Stomach (tissue), 9 donors: Measurements from ENCODE around the gene ESRRG. TPM values are rescaled to one million over a fixed set of nuclear protein-coding genes. Genes with fewer than 3 reads are reported as not detected.
A peak's percentile ranks its signal among the peaks of the same experiment; 100 is the strongest.
"Not testable (repeated sequence)": the region's sequence is repeated elsewhere in the genome, so short reads cannot be mapped to it uniquely, and the experiment has no call there.

Experiments used
- DNase-seq, 2 donors: peaks; one replicate each; pipeline versions ENCODE4 v3.0.0 to v3.0.0-alpha.2; 2013 to 2019
- H3K27ac ChIP-seq, 5 donors: fragments of 200-600 bp in 4 of 5; sonication (generic) in 4 of 5; one replicate each; pipeline ENCODE4 v1.5.1; 2013 to 2019; ENCODE audit warnings: mild to moderate bottlenecking in 1 of 5, moderate library complexity in 1 of 5
- H3K27me3 ChIP-seq, 3 donors: fragments of 200-600 bp; sonication (generic); one replicate each; pipeline ENCODE4 v1.5.1; 2017 to 2019; ENCODE audit warnings: mixed run types in 1 of 3
- H3K36me3 ChIP-seq, 4 donors: fragments of 200-600 bp; sonication (generic); 1 replicate in 3 of 4; 2 replicates in 1 of 4; pipeline ENCODE4 v1.5.1; 2016 to 2019
- H3K4me1 ChIP-seq, 4 donors: fragments of 200-600 bp; sonication (generic); one replicate each; pipeline ENCODE4 v1.5.1; 2016 to 2019
- H3K4me3 ChIP-seq, 4 donors: fragments of 200-600 bp; sonication (generic) in 3 of 4; one replicate each; pipeline ENCODE4 v1.5.1; 2016 to 2019; ENCODE audit warnings: mild to moderate bottlenecking in 1 of 4
- H3K9me3 ChIP-seq, 4 donors: fragments of 200-600 bp; sonication (generic); one replicate each; pipeline ENCODE4 v1.5.1; 2016 to 2019
- EP300 ChIP-seq: sonication (generic); formaldehyde crosslinking; IDR thresholded peaks from one replicate; pipeline ENCODE4 v1.6.1; 2017; ENCODE audit warnings: antibody characterized with exemption
- POLR2A ChIP-seq, 4 donors: fragments of 450-650 bp; IDR thresholded peaks; one replicate each; pipeline ENCODE4 v1.6.1; 2016; ENCODE audit warnings: antibody characterized with exemption in 4 of 4, control low read depth in 2 of 4, mild to moderate bottlenecking in 1 of 4, moderate library complexity in 1 of 4
- POLR2AphosphoS5 ChIP-seq, 3 donors: sonication (generic); formaldehyde crosslinking; IDR thresholded peaks; one replicate each; pipeline ENCODE4 v1.6.1; 2016; ENCODE audit warnings: antibody characterized with exemption in 3 of 3
- WGBS, 5 donors: extraction: QIAGEN DNeasy Blood & Tissue Kit in 3 of 5; methylation state at CpG; one replicate each; pipeline versions ENCODE4 v1.1.5 to v1.1.7; 2013 to 2018; 5-methylcytosine and 5-hydroxymethylcytosine counted together
- intact Hi-C: fragments of 100-400 bp; cut with DNase I; formaldehyde crosslinking; loops from one replicate; pipeline ENCODE4 v1.15.1; 2023; ENCODE audit warnings: low total_unique reads
- polyA plus RNA-seq, 3 donors: library from polyadenylated mRNA; stranded (reverse); fragments of 200-250 nt; gene quantifications; one replicate each; pipeline ENCODE4 v1.2.3, GENCODE V29; 2013
- total RNA-seq, 5 donors: library from RNA; depleted of rRNA; stranded (reverse); fragments of >200 nt; gene quantifications; one replicate each; pipeline versions ENCODE4 v1.1.0 to v1.2.3, GENCODE V29; 2014 to 2016
- TF ChIP-seq, protein P1 (sequence below), 7 experiments: fragments of 450-650 bp in 4 of 7; fragments of 200-600 bp in 3 of 7; sonication (generic) in 3 of 7; IDR thresholded peaks; one replicate each; pipeline ENCODE4 v1.5.1; 2016 to 2019; ENCODE audit warnings: antibody characterized with exemption in 7 of 7, control low read depth in 2 of 7, mild to moderate bottlenecking in 1 of 7
- donor health status: healthy with polysubstance abuse.
- donor health status: Bipolar disorder and iron deficiency.
- donor health status: healthy.

The ESRRG gene
- total and polyA plus RNA-seq, 8 donors, result 0.29 to 247 (median 34.2) TPM

DNA sequence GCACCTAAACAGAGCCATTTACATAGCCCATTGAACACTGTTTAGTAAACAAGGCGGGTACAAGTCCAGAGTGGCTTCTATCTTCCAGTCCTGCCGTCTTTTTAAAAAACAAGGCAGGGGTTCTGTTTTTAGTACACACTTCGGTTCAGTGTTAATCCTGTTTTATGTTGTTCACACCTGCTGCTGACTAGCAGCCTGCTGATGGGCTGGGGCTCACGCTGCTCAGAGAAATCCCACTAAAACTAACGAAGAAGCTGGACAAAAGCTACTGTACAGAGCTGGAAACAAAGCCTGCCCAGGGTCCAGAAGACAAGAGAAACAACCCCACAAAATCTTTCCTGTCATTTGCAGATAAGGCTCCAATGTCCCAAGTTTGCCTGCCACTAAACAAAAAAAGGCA lies 13.2 kb downstream of the ESRRG start:
- intact Hi-C loops, result no loop called here
- Histone ChIP-seq H3K27ac (no peak overlapping the region), H3K9me3 (no peaks in the 10 kb centered on the region), H3K27me3 (no peaks in the 10 kb centered on the region), H3K4me1 (peaks cover 0 to 8% (median 0%) of the 10 kb centered on the region in 4 donors), H3K4me3 (no peak overlapping the region), H3K36me3 (no peaks in the 10 kb centered on the region)
- no peak for DNase-seq
- 46 to 62% (median 59%) methylated on average over 5 of the region's 5 CpGs for WGBS, 5 donors
- no peak for TF ChIP-seq POLR2AphosphoS5 (IDR thresholded peaks at IDR 0.05)
- TF ChIP-seq POLR2A (IDR thresholded peaks at IDR 0.05), result no peak
- TF ChIP-seq EP300, result no peak
- TF ChIP-seq, protein P1, sequence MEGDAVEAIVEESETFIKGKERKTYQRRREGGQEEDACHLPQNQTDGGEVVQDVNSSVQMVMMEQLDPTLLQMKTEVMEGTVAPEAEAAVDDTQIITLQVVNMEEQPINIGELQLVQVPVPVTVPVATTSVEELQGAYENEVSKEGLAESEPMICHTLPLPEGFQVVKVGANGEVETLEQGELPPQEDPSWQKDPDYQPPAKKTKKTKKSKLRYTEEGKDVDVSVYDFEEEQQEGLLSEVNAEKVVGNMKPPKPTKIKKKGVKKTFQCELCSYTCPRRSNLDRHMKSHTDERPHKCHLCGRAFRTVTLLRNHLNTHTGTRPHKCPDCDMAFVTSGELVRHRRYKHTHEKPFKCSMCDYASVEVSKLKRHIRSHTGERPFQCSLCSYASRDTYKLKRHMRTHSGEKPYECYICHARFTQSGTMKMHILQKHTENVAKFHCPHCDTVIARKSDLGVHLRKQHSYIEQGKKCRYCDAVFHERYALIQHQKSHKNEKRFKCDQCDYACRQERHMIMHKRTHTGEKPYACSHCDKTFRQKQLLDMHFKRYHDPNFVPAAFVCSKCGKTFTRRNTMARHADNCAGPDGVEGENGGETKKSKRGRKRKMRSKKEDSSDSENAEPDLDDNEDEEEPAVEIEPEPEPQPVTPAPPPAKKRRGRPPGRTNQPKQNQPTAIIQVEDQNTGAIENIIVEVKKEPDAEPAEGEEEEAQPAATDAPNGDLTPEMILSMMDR (IDR thresholded peaks at IDR 0.05), result no peak

DNA sequence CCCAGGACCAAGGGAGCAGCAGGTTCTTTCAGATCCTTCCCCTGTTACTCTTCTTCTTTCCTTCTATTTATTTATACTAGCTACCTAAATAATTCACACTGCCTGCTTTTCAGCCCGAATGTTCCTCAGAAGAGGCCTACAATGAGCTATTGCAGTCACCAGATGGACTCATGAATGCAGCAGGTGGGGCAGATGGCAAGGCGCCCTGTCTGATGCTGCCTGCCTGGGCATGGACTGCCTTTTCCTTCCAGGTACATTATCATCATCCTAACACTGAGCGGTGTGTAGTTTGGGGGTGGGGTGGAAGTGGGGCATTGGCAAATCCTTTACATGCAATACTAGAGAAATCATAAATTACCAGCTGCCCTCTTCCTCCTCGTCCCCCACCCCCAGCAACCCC lies 17.6 kb downstream of the ESRRG start:
- no peaks in the 10 kb centered on the region for H3K9me3 ChIP-seq
- peak; percentile 36 to 69 for DNase-seq
- H3K36me3 ChIP-seq, result no peaks in the 10 kb centered on the region
- no peak overlapping the region for H3K4me3 ChIP-seq
- WGBS, 5 donors, result 29 to 55% (median 42%) methylated on average over 4 of the region's 4 CpGs
- H3K27ac ChIP-seq, result no peak overlapping the region
- TF ChIP-seq EP300 (no peak), POLR2A (IDR thresholded peaks at IDR 0.05) (no peak), POLR2AphosphoS5 (IDR thresholded peaks at IDR 0.05) (no peak)
- TF ChIP-seq, protein P1 (IDR thresholded peaks at IDR 0.05), result no peak
- no peaks in the 10 kb centered on the region for H3K27me3 ChIP-seq
- intact Hi-C loops, result no loop called here
- H3K4me1 ChIP-seq, result peaks cover 0 to 3% (median 0%) of the 10 kb centered on the region in 4 donors

DNA sequence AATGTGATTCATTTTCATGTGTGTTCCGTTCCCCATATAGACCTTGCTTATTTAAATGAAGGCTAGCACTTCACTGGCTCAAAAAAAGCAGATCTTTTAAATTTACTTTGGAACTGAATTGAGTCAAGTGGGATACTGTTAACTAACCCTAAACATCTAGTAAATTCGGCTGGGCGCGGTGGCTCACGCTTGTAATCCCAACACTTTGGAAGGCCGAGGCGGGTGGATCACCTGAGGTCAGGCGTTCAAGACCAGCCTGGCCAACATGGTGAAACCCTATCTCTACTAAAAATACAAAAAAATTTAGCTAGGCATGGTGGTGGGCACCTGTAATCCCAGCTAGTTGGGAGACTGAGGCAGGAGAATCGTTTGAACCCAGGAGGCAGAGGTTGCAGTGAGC lies 19.2 kb downstream of the ESRRG start:
- H3K36me3 ChIP-seq, H3K27me3 ChIP-seq, H3K27ac ChIP-seq, H3K4me3 ChIP-seq, H3K9me3 ChIP-seq, H3K4me1 ChIP-seq, DNase-seq, intact Hi-C loops: not testable (repeated sequence)
- 90 to 93% (median 92%) methylated on average over 9 of the region's 9 CpGs for WGBS, 5 donors

- Histone ChIP-seq H3K4me1 (peaks cover 0 to 3% (median 0%) of the 10 kb centered on the region in 4 donors), H3K9me3 (no peaks in the 10 kb centered on the region), H3K27ac (no peak overlapping the region), H3K36me3 (no peaks in the 10 kb centered on the region), H3K27me3 (no peaks in the 10 kb centered on the region), H3K4me3 (no peak overlapping the region)
- intact Hi-C loops, result no loop called here
- DNase-seq, result no peak
- WGBS, 5 donors, result 68 to 88% (median 82%) methylated on average over 3 of the region's 3 CpGs
- TF ChIP-seq EP300, result no peak
- TF ChIP-seq POLR2A (IDR thresholded peaks at IDR 0.05), result no peak
- TF ChIP-seq, protein P1 (IDR thresholded peaks at IDR 0.05), result no peak
- TF ChIP-seq POLR2AphosphoS5 (IDR thresholded peaks at IDR 0.05), result no peak
Observed at GRCh38 chr1:216702170-216702569, 21.1 kb downstream of the ESRRG start.

- TF ChIP-seq POLR2AphosphoS5 (IDR thresholded peaks at IDR 0.05), result no peak
- TF ChIP-seq POLR2A (IDR thresholded peaks at IDR 0.05), result no peak
- WGBS, 5 donors, result 88 to 94% (median 91%) methylated on average over 4 of the region's 4 CpGs
- intact Hi-C loops, result no loop called here
Observed at GRCh38 chr1:216700779-216701178, 22.4 kb downstream of the ESRRG start.

More at GRCh38 chr1:216700779-216701178, 22.4 kb downstream of the ESRRG start:
- H3K36me3 ChIP-seq, result no peaks in the 10 kb centered on the region
- no peaks in the 10 kb centered on the region for H3K27me3 ChIP-seq
- H3K27ac ChIP-seq, result no peak overlapping the region
- DNase-seq, result no peak
- no peaks in the 10 kb centered on the region for H3K4me1 ChIP-seq
- H3K9me3 ChIP-seq, result no peaks in the 10 kb centered on the region
- H3K4me3 ChIP-seq, result no peak overlapping the region
